ENCODE results near the gene NLRP3. TPM values are rescaled to one million over a fixed set of nuclear protein-coding genes. Genes with fewer than 3 reads are reported as not detected.
"Not testable (repeated sequence)": the region's sequence is repeated elsewhere in the genome, so short reads cannot be mapped to it uniquely, and the experiment has no call there.

Gene NLRP3
- total RNA-seq, 1 donor from 2014 or later: 0.44 TPM

DNA sequence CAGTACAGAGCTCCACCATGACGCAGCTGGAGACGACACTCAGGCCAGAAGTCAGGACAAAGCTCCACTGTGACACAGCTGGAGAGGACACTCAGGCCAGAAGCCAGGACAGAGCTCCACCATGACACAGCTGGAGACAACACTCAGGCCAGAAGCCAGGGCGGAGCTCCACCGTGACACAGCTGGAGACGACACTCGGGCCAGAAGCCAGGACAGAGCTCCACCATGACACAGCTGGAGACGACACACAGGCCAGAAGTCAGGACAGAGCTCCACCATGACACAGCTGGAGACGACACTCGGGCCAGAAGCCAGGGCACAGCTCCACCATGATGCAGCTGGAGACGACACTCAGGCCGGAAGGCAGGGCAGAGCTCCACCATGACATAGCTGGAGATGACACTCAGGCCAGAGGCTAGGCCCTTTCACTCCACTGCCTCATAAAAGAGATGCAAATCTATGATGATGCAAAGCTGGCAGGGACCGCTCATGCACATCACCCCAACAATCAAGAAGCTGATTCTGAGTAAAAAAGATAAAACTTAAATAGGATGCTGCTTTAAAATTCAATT, 55.6 kb downstream of the NLRP3 start:
- intact Hi-C loops (cut with micrococcal nuclease): no loop called here
- Mint-ChIP-seq H3K36me3 (ENCODE audit: low read depth) (no peaks in the 10 kb centered on the region), H3K4me3 (no peak overlapping the region), H3K9me3 (no peaks in the 10 kb centered on the region), H3K27ac (no peak overlapping the region), H3K27me3 (no peaks in the 10 kb centered on the region), H3K4me1 (peaks cover 44% of the 10 kb centered on the region)
- CTCF ChIA-PET: interaction anchor here (0.9 to 1.3 kb wide), 2 partner anchors 15 to 99 kb away, joined by 3 to 4 read pairs; no protein-coding TSS in a partner anchor
- no peak for TF ChIP-seq CTCF (IDR thresholded peaks at IDR 0.05)
- ATAC-seq (ENCODE audit: low read depth) (peak; percentile 78), DNase-seq (no peak)
- POLR2A ChIA-PET: interaction anchor here (0.7 to 1.3 kb wide), 2 partner anchors 31 to 81 kb away, joined by 3 to 6 read pairs; no protein-coding TSS in a partner anchor

DNA sequence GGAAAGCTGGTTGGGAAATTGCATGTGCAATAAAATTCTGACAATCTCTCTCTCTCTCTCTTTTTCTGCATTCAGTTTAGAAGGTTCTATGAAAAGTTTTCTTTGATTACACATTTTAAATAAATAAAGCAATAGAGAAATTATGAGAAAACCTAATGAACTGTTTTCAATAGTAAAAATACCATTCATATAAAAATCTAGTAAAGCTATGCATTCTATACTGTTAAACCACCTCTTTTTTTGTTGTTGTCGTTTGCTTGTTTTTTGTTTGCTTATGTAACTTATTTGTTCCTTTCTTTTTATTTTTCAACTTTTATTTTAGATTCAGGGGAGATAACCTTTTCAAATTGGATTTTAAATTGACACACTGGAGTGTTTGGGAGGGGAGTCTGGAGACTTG, 56.1 kb downstream of the NLRP3 start:
- H3K27ac Mint-ChIP-seq: no peak overlapping the region
- peaks cover 48% of the 10 kb centered on the region for H3K4me1 Mint-ChIP-seq
- POLR2A ChIA-PET: interaction anchor here (1.3 kb wide), 1 partner anchor 32 kb away, joined by 6 read pairs; no protein-coding TSS in a partner anchor
- no peaks in the 10 kb centered on the region for H3K27me3 Mint-ChIP-seq
- no peaks in the 10 kb centered on the region for H3K36me3 Mint-ChIP-seq (ENCODE audit: low read depth)
- intact Hi-C loops (cut with micrococcal nuclease): no loop called here
- CTCF ChIA-PET: interaction anchor here (1.3 kb wide), 1 partner anchor 14 kb away, joined by 4 read pairs; no protein-coding TSS in a partner anchor
- H3K4me3 Mint-ChIP-seq: no peak overlapping the region
- peaks cover 2% of the 10 kb centered on the region for H3K9me3 Mint-ChIP-seq
- no peak for TF ChIP-seq CTCF (IDR thresholded peaks at IDR 0.05)
- DNase-seq (no peak), ATAC-seq (ENCODE audit: low read depth) (no peak)

- intact Hi-C loops (cut with micrococcal nuclease): no loop called here
- no peak for DNase-seq
- H3K36me3 Mint-ChIP-seq (ENCODE audit: low read depth): no peaks in the 10 kb centered on the region
- ChIA-PET CTCF (no interaction called here), POLR2A (no interaction called here)
- TF ChIP-seq CTCF (IDR thresholded peaks at IDR 0.05): no peak
- H3K4me1 Mint-ChIP-seq: peaks cover 40% of the 10 kb centered on the region
- no peak for ATAC-seq (ENCODE audit: low read depth)
- no peak overlapping the region for H3K27ac Mint-ChIP-seq
- H3K27me3 Mint-ChIP-seq: no peaks in the 10 kb centered on the region
- peaks cover 3% of the 10 kb centered on the region for H3K9me3 Mint-ChIP-seq
- H3K4me3 Mint-ChIP-seq: no peak overlapping the region
Observed at GRCh38 chr1:247474367-247474766, 58.4 kb downstream of the NLRP3 start.

- no peaks in the 10 kb centered on the region for H3K27me3 Mint-ChIP-seq
- peak overlapping the region; percentile 95 for H3K27ac Mint-ChIP-seq
- ChIA-PET CTCF (interaction anchor here (1.8 to 4.9 kb wide), 3 partner anchors 11 to 103 kb away, joined by 7 to 29 read pairs (median 22); no protein-coding TSS in a partner anchor), POLR2A (interaction anchor here (0.6 to 1.9 kb wide), 6 partner anchors 35 to 86 kb away, joined by 4 to 24 read pairs (median 7); no protein-coding TSS in a partner anchor)
- intact Hi-C loops (cut with micrococcal nuclease): loop anchor here (1.0 to 2.0 kb wide), 4 partner anchors 12 to 118 kb away; no protein-coding TSS in a partner anchor
- peaks cover 3% of the 10 kb centered on the region for H3K9me3 Mint-ChIP-seq
- H3K4me1 Mint-ChIP-seq: peaks cover 40% of the 10 kb centered on the region
- DNase-seq: no peak
- TF ChIP-seq CTCF (IDR thresholded peaks at IDR 0.05): no peak
- no peaks in the 10 kb centered on the region for H3K36me3 Mint-ChIP-seq (ENCODE audit: low read depth)
- H3K4me3 Mint-ChIP-seq: no peak overlapping the region
- ATAC-seq (ENCODE audit: low read depth): no peak
Observed at GRCh38 chr1:247475793-247476192, 59.8 kb downstream of the NLRP3 start.

- peak overlapping the region; percentile 59 for H3K4me3 Mint-ChIP-seq
- intact Hi-C loops (cut with micrococcal nuclease): loop anchor here (1.0 to 2.0 kb wide), 4 partner anchors 11 to 119 kb away; no protein-coding TSS in a partner anchor
- H3K27ac Mint-ChIP-seq: peak overlapping the region; percentile 95
- ChIA-PET POLR2A (interaction anchor here (0.6 to 1.9 kb wide), 10 partner anchors 10 to 266 kb away, joined by 3 to 24 read pairs (median 4); partner anchors contain the start of gene NLRP3), CTCF (interaction anchor here (0.8 to 4.9 kb wide), 4 partner anchors 10 to 104 kb away, joined by 3 to 29 read pairs (median 14); no protein-coding TSS in a partner anchor)
- not testable (repeated sequence) for H3K27me3 Mint-ChIP-seq; H3K9me3 Mint-ChIP-seq; H3K36me3 Mint-ChIP-seq (ENCODE audit: low read depth)
- H3K4me1 Mint-ChIP-seq: peaks cover 38% of the 10 kb centered on the region
- ATAC-seq (ENCODE audit: low read depth) (peak; percentile 72), DNase-seq (peak; percentile 45)
Observed at GRCh38 chr1:247476328-247477058, 60.5 kb downstream of the NLRP3 start.

All from activated B cell treated with CpG ODN at 0.5 μM for 24 hours (primary cell).